ENCODE data around the gene KIFBP.

The KIFBP gene

GRCh38 chr10:69056129-69056528, 67.5 kb downstream of the KIFBP start:
- Mint-ChIP-seq H3K27ac (peak overlapping the region in 1 of 2 donors; percentile 77), H3K4me3 (peak overlapping the region; percentile 60 to 75)
- DNase-seq: no peak

GRCh38 chr10:69056536-69057260, 68.1 kb downstream of the KIFBP start:
- H3K4me1 Mint-ChIP-seq: peaks cover 75% of the 10 kb centered on the region
- H3K4me3 Mint-ChIP-seq: peak overlapping the region; percentile 72 to 75
- H3K27me3 Mint-ChIP-seq: no peaks in the 10 kb centered on the region
- peak; percentile 6 for ATAC-seq
- no peak for DNase-seq
- peaks cover 0 to 4% of the 10 kb centered on the region in 2 donors for H3K9me3 Mint-ChIP-seq
- H3K27ac Mint-ChIP-seq: peak overlapping the region; percentile 72 to 82

More at GRCh38 chr10:69056129-69056528, 67.5 kb downstream of the KIFBP start:
- Mint-ChIP-seq H3K9me3 (peaks cover 0 to 4% of the 10 kb centered on the region in 2 donors), H3K4me1 (peaks cover 75% of the 10 kb centered on the region), H3K27me3 (no peaks in the 10 kb centered on the region)
- ATAC-seq: no peak

GRCh38 chr10:69057261-69057950, 68.8 kb downstream of the KIFBP start:
- peak overlapping the region; percentile 72 to 75 for H3K4me3 Mint-ChIP-seq
- H3K27me3 Mint-ChIP-seq: no peaks in the 10 kb centered on the region
- H3K4me1 Mint-ChIP-seq: peaks cover 75% of the 10 kb centered on the region
- no peak for DNase-seq
- peaks cover 0 to 4% of the 10 kb centered on the region in 2 donors for H3K9me3 Mint-ChIP-seq
- ATAC-seq: peak; percentile 53
- H3K27ac Mint-ChIP-seq: peak overlapping the region; percentile 42 to 86

GRCh38 chr10:69057951-69058297, 69.3 kb downstream of the KIFBP start:
- peaks cover 72% of the 10 kb centered on the region for H3K4me1 Mint-ChIP-seq
- peak overlapping the region; percentile 72 to 75 for H3K4me3 Mint-ChIP-seq

GRCh38 chr10:69060127-69060798, 71.7 kb downstream of the KIFBP start:
- H3K27me3 Mint-ChIP-seq: no peaks in the 10 kb centered on the region
- DNase-seq (no peak), ATAC-seq (no peak)
- H3K4me3 Mint-ChIP-seq: no peak overlapping the region
- H3K4me1 Mint-ChIP-seq: peaks cover 70% of the 10 kb centered on the region
- H3K27ac Mint-ChIP-seq: no peak overlapping the region
- no peaks in the 10 kb centered on the region for H3K9me3 Mint-ChIP-seq

More at GRCh38 chr10:69057951-69058297, 69.3 kb downstream of the KIFBP start:
- no peaks in the 10 kb centered on the region for H3K9me3 Mint-ChIP-seq
- ATAC-seq: no peak
- H3K27me3 Mint-ChIP-seq: no peaks in the 10 kb centered on the region
- H3K27ac Mint-ChIP-seq: peak overlapping the region; percentile 42 to 86
- DNase-seq: no peak

- Mint-ChIP-seq H3K9me3 (no peaks in the 10 kb centered on the region), H3K4me1 (peaks cover 70% of the 10 kb centered on the region), H3K4me3 (peak overlapping the region; percentile 75 to 83), H3K27me3 (no peaks in the 10 kb centered on the region), H3K27ac (peak overlapping the region; percentile 2 to 85)
- DNase-seq (no peak), ATAC-seq (peak; percentile 41)
Observed at GRCh38 chr10:69061305-69062161, 72.9 kb downstream of the KIFBP start.

GRCh38 chr10:69062901-69063300, 74.3 kb downstream of the KIFBP start:
- H3K4me1 Mint-ChIP-seq: peaks cover 57% of the 10 kb centered on the region
- no peak for DNase-seq
- H3K27ac Mint-ChIP-seq: no peak overlapping the region
- no peaks in the 10 kb centered on the region for H3K27me3 Mint-ChIP-seq
- ATAC-seq: no peak
- H3K9me3 Mint-ChIP-seq: no peaks in the 10 kb centered on the region
- no peak overlapping the region for H3K4me3 Mint-ChIP-seq

- ATAC-seq: no peak
- Mint-ChIP-seq H3K4me3 (no peak overlapping the region), H3K4me1 (peaks cover 50% of the 10 kb centered on the region)
Observed at GRCh38 chr10:69064762-69065328, 76.2 kb downstream of the KIFBP start.

GRCh38 chr10:69065406-69066361, 77.1 kb downstream of the KIFBP start:
- peaks cover 50% of the 10 kb centered on the region for H3K4me1 Mint-ChIP-seq
- H3K27ac Mint-ChIP-seq: peak overlapping the region; percentile 92 to 95
- no peaks in the 10 kb centered on the region for H3K27me3 Mint-ChIP-seq
- ATAC-seq (peak; percentile 95), DNase-seq (peak; percentile 39 to 69)
- peak overlapping the region; percentile 73 to 77 for H3K4me3 Mint-ChIP-seq
- no peaks in the 10 kb centered on the region for H3K9me3 Mint-ChIP-seq

More at GRCh38 chr10:69064762-69065328, 76.2 kb downstream of the KIFBP start:
- Mint-ChIP-seq H3K9me3 (no peaks in the 10 kb centered on the region), H3K27me3 (no peaks in the 10 kb centered on the region), H3K27ac (no peak overlapping the region)
- no peak for DNase-seq
